ENCODE data around the gene MARVELD2. TPM values are rescaled to one million over a fixed set of nuclear protein-coding genes. Genes with fewer than 3 reads are reported as not detected.

The MARVELD2 gene
- total RNA-seq, 1 experiment from 2014 or later = 12.5 TPM

GRCh38 chr5:69372394-69372793 is 42.5 kb upstream of the MARVELD2 start:
- peaks cover 15% of the 10 kb centered on the region; the same call in 1 of the 2 replicates for H3K4me1 ChIP-seq (ENCODE audit: insufficient read depth, low read length)
- H3K36me3 ChIP-seq (ENCODE audit: low read depth, low read length) = no peaks in the 10 kb centered on the region; the same call in 1 of the 2 replicates
- TF ChIP-seq EZH2phosphoT487 (IDR thresholded peaks at IDR 0.05; ENCODE audit: borderline replicate concordance, low read length) (no peak), CTCF (conservative IDR thresholded peaks at IDR 0.05; ENCODE audit: low read depth, low read length) (no peak), EZH2 (IDR thresholded peaks at IDR 0.05; ENCODE audit: low read length, unreplicated experiment) (no peak)
- ATAC-seq (no peak), DNase-seq (no peak)
- H3K27ac ChIP-seq (ENCODE audit: low read length) = no peak overlapping the region
- H3K9me3 ChIP-seq (ENCODE audit: low read length) = no peaks in the 10 kb centered on the region
- H2AFZ ChIP-seq (ENCODE audit: low read length) = no peak overlapping the region
- intact Hi-C loops (cut with micrococcal nuclease) = no loop called here
- peaks cover 14% of the 10 kb centered on the region for H4K20me1 ChIP-seq (ENCODE audit: low read length)
- ChIA-PET POLR2A (ENCODE audit: unreplicated experiment) (no interaction called here), CTCF (no interaction called here)
- H3F3A ChIP-seq (ENCODE audit: low read length, unreplicated experiment) = no peaks in the 10 kb centered on the region
- H3K4me2 ChIP-seq (ENCODE audit: low read length) = peak overlapping the region; percentile 91
- no peaks in the 10 kb centered on the region for H3K27me3 ChIP-seq (ENCODE audit: low read length)
- BruUV-seq (replicated peaks) = no TSS peak
- H3K4me3 ChIP-seq (ENCODE audit: low read length) = peak overlapping the region; percentile 100
- peaks cover 42% of the 10 kb centered on the region for H3K79me2 ChIP-seq (ENCODE audit: low read length)
- H3K9ac ChIP-seq (ENCODE audit: low read length) = no peak overlapping the region
- H3K9me2 ChIP-seq (replicated peaks; ENCODE audit: low read length) = no peaks in the 10 kb centered on the region

GRCh38 chr5:69374911-69375446 is 39.9 kb upstream of the MARVELD2 start:
- Histone ChIP-seq H2AFZ (ENCODE audit: low read length) (no peak overlapping the region), H3K9me2 (replicated peaks; ENCODE audit: low read length) (no peaks in the 10 kb centered on the region), H3K4me2 (ENCODE audit: low read length) (no peak overlapping the region), H3K36me3 (ENCODE audit: low read depth, low read length) (no peaks in the 10 kb centered on the region; the same call in 1 of the 2 replicates), H4K20me1 (ENCODE audit: low read length) (no peaks in the 10 kb centered on the region), H3K9ac (ENCODE audit: low read length) (no peak overlapping the region), H3K4me1 (ENCODE audit: insufficient read depth, low read length) (peaks cover 9% of the 10 kb centered on the region; the same call in 1 of the 2 replicates), H3F3A (ENCODE audit: low read length, unreplicated experiment) (no peaks in the 10 kb centered on the region), H3K27me3 (ENCODE audit: low read length) (no peaks in the 10 kb centered on the region), H3K27ac (ENCODE audit: low read length) (no peak overlapping the region), H3K4me3 (ENCODE audit: low read length) (no peak overlapping the region), H3K79me2 (ENCODE audit: low read length) (peaks cover 21% of the 10 kb centered on the region), H3K9me3 (ENCODE audit: low read length) (no peaks in the 10 kb centered on the region)
- POLR2A ChIA-PET (ENCODE audit: unreplicated experiment) = no interaction called here
- DNase-seq (no peak), ATAC-seq (no peak)
- no TSS peak for BruUV-seq (replicated peaks)
- TF ChIP-seq EZH2 (IDR thresholded peaks at IDR 0.05; ENCODE audit: low read length, unreplicated experiment) (no peak), CTCF (conservative IDR thresholded peaks at IDR 0.05; ENCODE audit: low read depth, low read length) (no peak), EZH2phosphoT487 (IDR thresholded peaks at IDR 0.05; ENCODE audit: borderline replicate concordance, low read length) (no peak)
- CTCF ChIA-PET = no interaction called here
- intact Hi-C loops (cut with micrococcal nuclease) = no loop called here

- H3F3A ChIP-seq (ENCODE audit: low read length, unreplicated experiment) = no peaks in the 10 kb centered on the region
- ATAC-seq = no peak
- H4K20me1 ChIP-seq (ENCODE audit: low read length) = no peaks in the 10 kb centered on the region
- no peak overlapping the region for H3K4me2 ChIP-seq (ENCODE audit: low read length)
- BruUV-seq (replicated peaks) = no TSS peak
- ChIA-PET POLR2A (ENCODE audit: unreplicated experiment) (no interaction called here), CTCF (no interaction called here)
- H3K9me2 ChIP-seq (replicated peaks; ENCODE audit: low read length) = no peaks in the 10 kb centered on the region
- no peak overlapping the region for H3K27ac ChIP-seq (ENCODE audit: low read length)
- no peaks in the 10 kb centered on the region for H3K9me3 ChIP-seq (ENCODE audit: low read length)
- H3K79me2 ChIP-seq (ENCODE audit: low read length) = no peaks in the 10 kb centered on the region
- H3K27me3 ChIP-seq (ENCODE audit: low read length) = no peaks in the 10 kb centered on the region
- TF ChIP-seq EZH2 (IDR thresholded peaks at IDR 0.05; ENCODE audit: low read length, unreplicated experiment) (no peak), CTCF (conservative IDR thresholded peaks at IDR 0.05; ENCODE audit: low read depth, low read length) (no peak), EZH2phosphoT487 (IDR thresholded peaks at IDR 0.05; ENCODE audit: borderline replicate concordance, low read length) (no peak)
- H2AFZ ChIP-seq (ENCODE audit: low read length) = no peak overlapping the region
- no peak for DNase-seq
- no peaks in the 10 kb centered on the region for H3K4me1 ChIP-seq (ENCODE audit: insufficient read depth, low read length)
- no peak overlapping the region for H3K9ac ChIP-seq (ENCODE audit: low read length)
- no peak overlapping the region for H3K4me3 ChIP-seq (ENCODE audit: low read length)
- H3K36me3 ChIP-seq (ENCODE audit: low read depth, low read length) = no peaks in the 10 kb centered on the region; the same call in 1 of the 2 replicates
- intact Hi-C loops (cut with micrococcal nuclease) = no loop called here
Observed at GRCh38 chr5:69378376-69378775, 36.5 kb upstream of the MARVELD2 start.

Measured in PC-3 (cell line).